Endothelial cell of umbilical vein (primary cell): ENCODE measurements around the gene STX11. TPM values are rescaled to one million over a fixed set of nuclear protein-coding genes. Genes with fewer than 3 reads are reported as not detected.

ENCODE experiments used
- BruUV-seq: library from RNA; stranded (reverse); fragments of 400-500 nt; replicated peaks from 2 replicates; lab custom pipeline; 2021; lab: Mats Ljungman, UMichigan
- CTCF ChIA-PET: fragments of 300-600, 350-600 bp; sonication (Branson Sonifier 250); formaldehyde crosslinking; loops from one replicate; lab custom pipeline; 2021; ENCODE audit warnings: antibody characterized with exemption, inconsistent platforms; lab: Charles Lee
- POLR2A ChIA-PET: fragments of 300-600, 350-600 bp; sonication (Branson Sonifier 250); formaldehyde crosslinking; loops from one replicate; lab custom pipeline; 2021; ENCODE audit warnings: antibody characterized with exemption, inconsistent platforms; lab: Charles Lee
- DNase-seq: peaks from one replicate; pipeline ENCODE4 v3.0.0-alpha.2; 2011; ENCODE audit warnings: low read depth, low spot score
- FAIRE-seq: peaks from 2 replicates; lab custom pipeline; 2011; peaks lifted over from hg19 to GRCh38; lab: Jason Lieb, UNC
- H2AFZ ChIP-seq: 2 replicates; pipeline ENCODE4 v1.6.0; 2012; ENCODE audit warnings: low read depth, low read length, control low read depth, inconsistent platforms
- H3K27ac ChIP-seq: 2 replicates; pipeline ENCODE4 v1.5.1; 2011; ENCODE audit warnings: low read depth, mild to moderate bottlenecking, control low read depth, low read length, moderate library complexity; ENCODE audit not compliant: insufficient read depth
- H3K27me3 ChIP-seq, 2 experiments: 2 replicates each; pipeline versions ENCODE4 v1.6.0 to v1.6.1; 2011; ENCODE audit warnings: low read length in 2 of 2, mixed read lengths in 1 of 2; ENCODE audit not compliant: control insufficient read depth in 2 of 2, insufficient read depth in 2 of 2
- H3K36me3 ChIP-seq, 2 experiments: 2 replicates in 1 of 2; 3 replicates in 1 of 2; pipeline ENCODE4 v1.5.1; 2011; ENCODE audit warnings: low read length in 2 of 2, mild to moderate bottlenecking in 1 of 2, moderate library complexity in 1 of 2; ENCODE audit not compliant: control insufficient read depth in 2 of 2, insufficient read depth in 2 of 2; ENCODE audit errors: extremely low read depth in 1 of 2
- H3K4me1 ChIP-seq: 3 replicates; pipeline ENCODE4 v1.5.1; 2011; ENCODE audit warnings: mild to moderate bottlenecking, low read length; ENCODE audit not compliant: control insufficient read depth, insufficient read depth; ENCODE audit errors: extremely low read depth
- H3K4me2 ChIP-seq: 2 replicates; pipeline ENCODE4 v1.6.1; 2011; ENCODE audit warnings: low read length, control low read depth, mixed read lengths; ENCODE audit not compliant: insufficient read depth
- H3K4me3 ChIP-seq, 3 experiments: fragments of 200-600 bp in 1 of 3; sonication (generic), shearing (Covaris generic) in 1 of 3; replicated peaks in 1 of 3; 2 replicates each; pipeline ENCODE4 v1.5.1; 2011 to 2016; ENCODE audit warnings: control low read depth in 3 of 3, low read length in 3 of 3, mild to moderate bottlenecking in 2 of 3, inconsistent platforms in 1 of 3, low read depth in 1 of 3, moderate library complexity in 1 of 3; ENCODE audit not compliant: insufficient read depth in 1 of 3
- H3K79me2 ChIP-seq: 2 replicates; pipeline ENCODE4 v1.6.0; 2012; ENCODE audit warnings: low read length, inconsistent platforms; ENCODE audit not compliant: control insufficient read depth, insufficient read depth
- H3K9ac ChIP-seq: replicated peaks from 2 replicates; pipeline ENCODE3; 2011; ENCODE audit warnings: low read length, control low read depth; ENCODE audit not compliant: insufficient read depth; ENCODE audit errors: extremely low read depth
- H3K9me1 ChIP-seq: replicated peaks from 3 replicates; pipeline ENCODE4 v1.6.0; 2011; ENCODE audit warnings: mild to moderate bottlenecking, low read length; ENCODE audit not compliant: control insufficient read depth, insufficient read depth; ENCODE audit errors: extremely low read depth
- H3K9me3 ChIP-seq: replicated peaks from 2 replicates; pipeline ENCODE4 v1.5.1; 2012; ENCODE audit warnings: low read length, inconsistent platforms; ENCODE audit not compliant: control insufficient read depth, insufficient read depth
- H4K20me1 ChIP-seq: replicated peaks from 2 replicates; pipeline ENCODE3; 2011; ENCODE audit warnings: mild to moderate bottlenecking, low read length; ENCODE audit not compliant: control insufficient read depth, insufficient read depth; ENCODE audit errors: extremely low read depth
- CTCF ChIP-seq, 2 donors: IDR thresholded peaks; 1 replicate in 1 of 2; 2 replicates in 1 of 2; pipeline ENCODE4 v1.5.1; 2011; ENCODE audit warnings: low read length in 2 of 2, mild to moderate bottlenecking in 2 of 2, moderate library complexity in 2 of 2, control low read depth in 1 of 2, inconsistent platforms in 1 of 2, low read depth in 1 of 2; ENCODE audit not compliant: insufficient read depth in 1 of 2; ENCODE audit errors: extremely low read depth in 1 of 2
- EZH2 ChIP-seq: IDR thresholded peaks from 2 replicates; pipeline ENCODE4 v1.6.1; 2012; ENCODE audit warnings: borderline replicate concordance, low read depth, mild to moderate bottlenecking, moderate library complexity, low read length, inconsistent platforms; ENCODE audit not compliant: severe bottlenecking
- FOS ChIP-seq: IDR thresholded peaks from 2 replicates; pipeline ENCODE4 v1.6.1; 2011; ENCODE audit warnings: mild to moderate bottlenecking, low read length, moderate library complexity, borderline replicate concordance; ENCODE audit not compliant: insufficient read depth
- GATA2 ChIP-seq: IDR thresholded peaks from 2 replicates; pipeline ENCODE4 v1.7.0; 2011; ENCODE audit warnings: low read depth, mild to moderate bottlenecking, moderate library complexity, mixed read lengths, low read length; ENCODE audit not compliant: insufficient read length, insufficient read depth
- JUN ChIP-seq: IDR thresholded peaks from 2 replicates; pipeline ENCODE4 v1.6.1; 2011; ENCODE audit warnings: borderline replicate concordance, low read depth; ENCODE audit not compliant: insufficient read length, insufficient read depth
- MYC ChIP-seq: IDR thresholded peaks from one replicate; pipeline ENCODE4 v1.6.1; 2011; ENCODE audit warnings: mild to moderate bottlenecking, low read depth, low read length
- POLR2A ChIP-seq: IDR thresholded peaks from 2 replicates; pipeline ENCODE4 v1.6.1; 2012; ENCODE audit warnings: low read depth, mild to moderate bottlenecking, control low read depth, low read length
- POLR2AphosphoS5 ChIP-seq: IDR thresholded peaks from 2 replicates; pipeline ENCODE4 v1.6.1; 2012; ENCODE audit warnings: low read depth, mild to moderate bottlenecking, control low read depth, low read length, moderate library complexity; ENCODE audit not compliant: insufficient read depth
- dilution Hi-C: fragments of 300-500 bp; cut with MboI; formaldehyde crosslinking; loops from one replicate; pipeline ENCODE4 v1.15.0; 2019; ENCODE audit warnings: low sequenced_read_pairs; ENCODE audit not compliant: extremely low pct_ligation_motif_present
- intact Hi-C: fragments of 100-400 bp; cut with micrococcal nuclease; formaldehyde crosslinking; loops from one replicate; pipeline ENCODE4 v1.10.0; 2022
- polyA plus RNA-seq, 4 experiments: library from polyadenylated mRNA; depleted of rRNA in 3 of 4; stranded (reverse) in 3 of 4; unstranded in 1 of 4; fragments of >200 nt; gene quantifications; 2 replicates each; pipeline versions ENCODE4 v1.2.1 to v1.2.3, GENCODE V29; 2011 to 2012; ENCODE audit warnings: missing spikeins in 1 of 4
- total RNA-seq: library from RNA; stranded (reverse); gene quantifications from 2 replicates; pipeline ENCODE4 v1.2.3, GENCODE V29; 2021
- TF ChIP-seq, protein P1 (sequence below): IDR thresholded peaks from 2 replicates; pipeline ENCODE4 v1.6.1; 2011; ENCODE audit not compliant: insufficient read depth, insufficient read length

The STX11 gene
- total and polyA plus RNA-seq, 2 donors (not counting 3 experiments of a cell fraction or from before 2014, with no cell fraction given): 4.7 to 8.9 TPM

DNA sequence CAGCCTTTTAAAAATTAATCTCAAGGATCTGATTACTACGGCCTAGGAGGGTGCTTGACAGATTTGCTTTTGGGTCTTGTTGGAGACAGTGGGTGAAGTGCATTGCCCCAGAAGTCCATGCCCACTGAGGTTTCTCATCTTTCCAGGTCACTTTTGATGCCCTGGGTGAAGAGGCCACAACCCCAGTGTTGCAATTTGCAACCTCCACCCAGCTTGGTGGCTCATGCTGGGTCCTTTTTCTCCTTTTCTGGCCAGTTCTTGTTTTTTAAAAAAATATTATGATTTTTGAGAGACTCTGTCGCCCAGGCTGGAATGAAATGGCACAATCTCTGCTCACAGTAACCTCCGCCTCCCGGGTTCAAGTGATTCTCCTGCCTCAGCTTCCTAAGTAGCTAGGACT is 9.4 kb downstream of the STX11 start:
- CTCF ChIA-PET: interaction anchor here (0.9 to 2.4 kb wide), 12 partner anchors 10 to 127 kb away, joined by 3 to 15 read pairs (median 6); partner anchors contain the start of gene STX11

More for the DNA sequence above, 9.4 kb downstream of the STX11 start:
- no peaks in the 10 kb centered on the region for H3K9me3 ChIP-seq
- no peaks in the 10 kb centered on the region for H3K36me3 ChIP-seq
- peaks cover 32% of the 10 kb centered on the region for H3K4me1 ChIP-seq
- POLR2A ChIA-PET: interaction anchor here (0.6 to 1.1 kb wide), 2 partner anchors 28 to 57 kb away, joined by 3 read pairs; no protein-coding TSS in a partner anchor
- no peaks in the 10 kb centered on the region for H3K27me3 ChIP-seq
- FAIRE-seq (no peak), DNase-seq (no peak)
- H3K9me1 ChIP-seq: no peaks in the 10 kb centered on the region
- H2AFZ ChIP-seq: no peak overlapping the region
- peak overlapping the region; percentile 92 for H3K4me2 ChIP-seq
- dilution Hi-C loops (no loop called here), intact Hi-C loops (loop anchor here (2.0 to 5.0 kb wide), 2 partner anchors 29 to 188 kb away; no protein-coding TSS in a partner anchor)
- no peaks in the 10 kb centered on the region for H4K20me1 ChIP-seq
- peak overlapping the region; percentile 93 for H3K27ac ChIP-seq
- H3K4me3 ChIP-seq: no peak overlapping the region
- TF ChIP-seq JUN: no peak
- TF ChIP-seq MYC: no peak
- no peak for TF ChIP-seq FOS
- TF ChIP-seq GATA2: no peak
- no peak for TF ChIP-seq CTCF (IDR thresholded peaks at IDR 0.05; ENCODE audit: extremely low read depth in 1 of 2, insufficient read depth in 1 of 2, low read depth in 1 of 2, low read length in 2 of 2)
- TF ChIP-seq EZH2: no peak
- no peak for TF ChIP-seq POLR2A
- no peak for TF ChIP-seq POLR2AphosphoS5
- TF ChIP-seq, protein P1, sequence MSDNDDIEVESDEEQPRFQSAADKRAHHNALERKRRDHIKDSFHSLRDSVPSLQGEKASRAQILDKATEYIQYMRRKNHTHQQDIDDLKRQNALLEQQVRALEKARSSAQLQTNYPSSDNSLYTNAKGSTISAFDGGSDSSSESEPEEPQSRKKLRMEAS: no peak
- H3K79me2 ChIP-seq: peaks cover 4% of the 10 kb centered on the region
- peak overlapping the region; percentile 52 for H3K9ac ChIP-seq
- no TSS peak for BruUV-seq
